Body of pancreas (tissue), 4 donors: ENCODE measurements around the gene HARBI1. TPM values are rescaled to one million over a fixed set of nuclear protein-coding genes. Genes with fewer than 3 reads are reported as not detected.

Experiments used
- ATAC-seq: fragments of 150-250 bp; one replicate; pipeline ENCODE4 v1.9.1; 2016
- DNase-seq, 4 donors: peaks; one replicate each; pipeline ENCODE4 v3.0.0-alpha.2; 2019
- H3K27ac ChIP-seq, 4 donors: fragments of 200-600 bp; sonication (generic); 1 replicate in 3 of 4; 2 replicates in 1 of 4; pipeline versions ENCODE4 v1.5.1 to v1.6.1; 2016 to 2019; ENCODE audit warnings: mild to moderate bottlenecking in 1 of 4, mixed read lengths in 1 of 4, moderate library complexity in 1 of 4
- H3K27me3 ChIP-seq, 2 donors: fragments of 200-600 bp; sonication (generic); one replicate each; pipeline ENCODE4 v1.6.0; 2016; ENCODE audit warnings: mild to moderate bottlenecking in 1 of 2
- H3K36me3 ChIP-seq, 2 donors: fragments of 200-600 bp; sonication (generic); replicated peaks in 1 of 2; 2 replicates each; pipeline ENCODE4 v1.5.1; 2016; ENCODE audit warnings: low read depth in 2 of 2; ENCODE audit not compliant: insufficient read depth in 1 of 2
- H3K4me1 ChIP-seq: fragments of 200-600 bp; sonication (generic); one replicate; pipeline ENCODE4 v1.6.0; 2016
- H3K4me3 ChIP-seq, 2 donors: fragments of 200-600 bp; sonication (generic); 1 replicate in 1 of 2; 2 replicates in 1 of 2; pipeline ENCODE4 v1.5.1; 2016 to 2019
- H3K9me3 ChIP-seq, 3 donors: fragments of 200-600 bp; sonication (generic); 1 replicate in 2 of 3; 2 replicates in 1 of 3; pipeline ENCODE4 v1.5.1; 2016
- CTCF ChIP-seq, 7 experiments: fragments of 450-650 bp in 4 of 7; fragments of 200-600 bp in 3 of 7; sonication (generic) in 3 of 7; IDR thresholded peaks; one replicate each; pipeline ENCODE4 v1.5.1; 2016 to 2019; ENCODE audit warnings: antibody characterized with exemption in 7 of 7
- POLR2A ChIP-seq, 3 donors: fragments of 450-650 bp; IDR thresholded peaks; one replicate each; pipeline ENCODE4 v1.6.1; 2016; ENCODE audit warnings: antibody characterized with exemption in 3 of 3, mild to moderate bottlenecking in 2 of 3
- WGBS, 2 donors: methylation state at CpG; one replicate each; pipeline ENCODE4 v1.1.5; 2017; 5-methylcytosine and 5-hydroxymethylcytosine counted together
- intact Hi-C: fragments of 100-400 bp; cut with DNase I; formaldehyde crosslinking; loops from one replicate; pipeline ENCODE4 v1.15.1; 2023
- total RNA-seq, 2 donors: library from RNA; depleted of rRNA; stranded (reverse); fragments of >200 nt; gene quantifications; one replicate each; pipeline ENCODE4 v1.1.0, GENCODE V29; 2016

The HARBI1 gene
- total RNA-seq, 2 donors from 2014 or later, result 2.0 to 2.6 TPM

- 60 to 68% methylated on average over 5 of the region's 5 CpGs for WGBS, 2 donors
- Histone ChIP-seq H3K27ac (no peak overlapping the region), H3K4me3 (no peak overlapping the region), H3K4me1 (peaks cover 6% of the 10 kb centered on the region), H3K27me3 (no peaks in the 10 kb centered on the region), H3K9me3 (no peaks in the 10 kb centered on the region), H3K36me3 (no peaks in the 10 kb centered on the region)
- ATAC-seq (no peak), DNase-seq (no peak)
- intact Hi-C loops, result no loop called here
- TF ChIP-seq POLR2A (IDR thresholded peaks at IDR 0.05), result no peak
Observed at GRCh38 chr11:46582588-46582987, 34.4 kb downstream of the HARBI1 start.

- Histone ChIP-seq H3K4me3 (no peak overlapping the region), H3K27me3 (no peaks in the 10 kb centered on the region), H3K4me1 (no peaks in the 10 kb centered on the region), H3K36me3 (no peaks in the 10 kb centered on the region), H3K9me3 (no peaks in the 10 kb centered on the region), H3K27ac (no peak overlapping the region)
- TF ChIP-seq CTCF (IDR thresholded peaks at IDR 0.05) (no peak), POLR2A (IDR thresholded peaks at IDR 0.05) (no peak)
- no peak for ATAC-seq
- DNase-seq, result no peak
- WGBS, 2 donors, result 90 to 100% methylated on average over 1 of the region's 1 CpG
- intact Hi-C loops, result no loop called here
Observed at GRCh38 chr11:46577058-46577457, 40.0 kb downstream of the HARBI1 start.

GRCh38 chr11:46574656-46575055, 42.4 kb downstream of the HARBI1 start:
- DNase-seq (no peak), ATAC-seq (no peak)
- WGBS, 2 donors, result 0 to 10% methylated on average over 1 of the region's 1 CpG
- TF ChIP-seq CTCF (IDR thresholded peaks at IDR 0.05) (no peak), POLR2A (IDR thresholded peaks at IDR 0.05) (no peak)
- Histone ChIP-seq H3K9me3 (no peaks in the 10 kb centered on the region), H3K27ac (no peak overlapping the region), H3K4me3 (no peak overlapping the region), H3K27me3 (no peaks in the 10 kb centered on the region), H3K4me1 (peaks cover 5% of the 10 kb centered on the region), H3K36me3 (no peaks in the 10 kb centered on the region)
- intact Hi-C loops, result no loop called here

GRCh38 chr11:46570790-46571398, 46.1 kb downstream of the HARBI1 start:
- no peaks in the 10 kb centered on the region for H3K27me3 ChIP-seq
- no peak for TF ChIP-seq POLR2A (IDR thresholded peaks at IDR 0.05)
- no peak for TF ChIP-seq CTCF (IDR thresholded peaks at IDR 0.05)
- H3K9me3 ChIP-seq, result no peaks in the 10 kb centered on the region
- WGBS, 2 donors, result 77 to 78% methylated on average over 2 of the region's 2 CpGs
- no peak for DNase-seq
- no peaks in the 10 kb centered on the region for H3K36me3 ChIP-seq
- no peak overlapping the region for H3K27ac ChIP-seq
- peaks cover 5% of the 10 kb centered on the region for H3K4me1 ChIP-seq
- no peak overlapping the region for H3K4me3 ChIP-seq
- intact Hi-C loops, result no loop called here
- ATAC-seq, result no peak

- intact Hi-C loops, result no loop called here
Observed at GRCh38 chr11:46565232-46565840, 51.7 kb downstream of the HARBI1 start.

More at GRCh38 chr11:46565232-46565840, 51.7 kb downstream of the HARBI1 start:
- H3K27me3 ChIP-seq, result no peaks in the 10 kb centered on the region
- H3K4me3 ChIP-seq, result no peak overlapping the region
- H3K9me3 ChIP-seq, result no peaks in the 10 kb centered on the region
- peaks cover 26% of the 10 kb centered on the region for H3K4me1 ChIP-seq
- TF ChIP-seq CTCF (IDR thresholded peaks at IDR 0.05), result no peak
- TF ChIP-seq POLR2A (IDR thresholded peaks at IDR 0.05), result no peak
- H3K27ac ChIP-seq, result peak overlapping the region in 1 of 4 donors; percentile 26
- WGBS, 2 donors, result 62 to 63% methylated on average over 7 of the region's 7 CpGs
- ATAC-seq (no peak), DNase-seq (no peak)
- no peaks in the 10 kb centered on the region for H3K36me3 ChIP-seq
